ENCODE data around the gene CCL20. TPM values are rescaled to one million over a fixed set of nuclear protein-coding genes. Genes with fewer than 3 reads are reported as not detected.

Gene CCL20, protein sequence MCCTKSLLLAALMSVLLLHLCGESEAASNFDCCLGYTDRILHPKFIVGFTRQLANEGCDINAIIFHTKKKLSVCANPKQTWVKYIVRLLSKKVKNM
- not detected in 2 replicates for total RNA-seq (2014; rRNA removed; shearing (Covaris generic); ENCODE audit: low replicate concordance)

DNA sequence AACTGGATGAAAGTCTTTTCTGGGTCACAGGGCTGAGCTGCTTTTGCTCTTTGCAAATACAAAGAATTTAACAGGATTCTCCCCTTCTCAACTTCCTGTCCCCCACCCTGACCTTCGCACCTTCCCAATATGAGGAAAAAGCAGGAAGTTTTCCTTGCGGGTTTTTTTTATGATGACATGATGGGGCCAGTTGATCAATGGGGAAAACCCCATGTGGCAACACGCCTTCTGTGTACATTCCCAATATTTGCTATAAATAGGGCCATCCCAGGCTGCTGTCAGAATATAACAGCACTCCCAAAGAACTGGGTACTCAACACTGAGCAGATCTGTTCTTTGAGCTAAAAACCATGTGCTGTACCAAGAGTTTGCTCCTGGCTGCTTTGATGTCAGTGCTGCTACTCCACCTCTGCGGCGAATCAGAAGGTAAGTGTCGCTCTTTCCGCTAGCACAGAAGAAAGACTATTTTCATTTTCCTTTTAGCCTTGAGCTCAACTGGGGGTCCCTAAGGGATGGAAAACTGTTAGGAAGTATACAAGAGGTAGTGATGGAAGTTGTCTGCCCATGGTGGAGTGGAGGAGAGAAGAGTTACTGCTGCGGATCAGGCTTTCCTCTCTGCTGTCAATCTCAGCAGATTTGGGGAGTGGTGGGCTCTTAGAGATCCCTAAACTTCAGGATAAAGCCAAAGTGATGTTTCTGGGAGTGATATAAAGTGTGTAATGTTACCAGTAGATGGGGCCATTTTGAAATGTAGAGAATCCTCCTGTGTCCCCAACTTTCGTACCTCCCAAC lies at the start of gene CCL20:
TSS of gene CCL20 (plus strand) at position 281 of the 792 bp plus-strand sequence. CDS start at position 351, 70 bp downstream.
- DNase-seq, result no peak
- no peak within 1 kb of the TSS for H3K4me3 ChIP-seq (ENCODE audit: low read length)

DNA sequence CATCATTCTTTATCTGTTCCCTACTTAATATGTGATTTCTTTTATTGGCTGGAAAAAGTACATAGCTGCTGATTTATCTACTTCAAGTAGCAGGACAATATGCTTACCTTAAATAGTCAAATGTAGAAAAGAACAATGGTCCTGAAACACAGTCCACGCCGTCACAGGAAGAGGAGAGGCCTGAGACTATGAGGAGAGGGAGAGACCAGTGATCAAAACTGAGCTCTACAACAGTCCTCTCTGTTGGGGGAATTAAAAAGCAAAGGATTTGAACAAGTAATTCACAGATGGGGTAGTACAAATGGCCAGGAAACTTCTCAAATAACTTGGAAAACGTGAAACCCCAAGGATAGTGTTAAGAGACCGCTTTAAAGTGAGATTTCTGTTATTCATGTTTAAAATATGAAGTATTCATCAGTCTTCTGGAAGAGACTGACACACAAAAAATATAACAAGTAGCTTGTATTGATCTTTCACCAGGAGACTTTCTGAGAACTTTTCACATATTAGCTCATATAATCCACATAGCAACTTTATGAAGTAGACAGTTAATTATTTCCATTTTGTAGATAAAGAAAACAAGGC lies 47.8 kb upstream of the CCL20 start:
- Histone ChIP-seq H3K9ac (ENCODE audit: low read length) (no peak overlapping the region), H3K9me2 (replicated peaks; ENCODE audit: insufficient read depth, low read length) (no peaks in the 10 kb centered on the region), H2AFZ (ENCODE audit: low read length) (no peak overlapping the region), H3K9me3 (ENCODE audit: low read length) (no peaks in the 10 kb centered on the region), H3K4me3 (ENCODE audit: low read length) (no peak overlapping the region), H3K79me2 (ENCODE audit: low read length) (no peaks in the 10 kb centered on the region), H3K27me3 (ENCODE audit: low read length) (no peaks in the 10 kb centered on the region), H3K4me2 (ENCODE audit: low read depth, low read length, poor library complexity, severe bottlenecking) (no peak overlapping the region), H3K27ac (ENCODE audit: low read length) (no peak overlapping the region), H3K36me3 (ENCODE audit: insufficient read depth, low read length) (no peaks in the 10 kb centered on the region), H4K20me1 (ENCODE audit: insufficient read depth, low read depth, low read length) (no peaks in the 10 kb centered on the region), H3K4me1 (ENCODE audit: low read length) (no peaks in the 10 kb centered on the region)
- DNase-seq, result no peak

More for the DNA sequence above, at the start of gene CCL20:
- Histone ChIP-seq H3K27me3 (ENCODE audit: low read length) (no peaks in the 10 kb centered on the region), H3K36me3 (ENCODE audit: insufficient read depth, low read length) (no peaks in the 10 kb centered on the region), H3K9ac (ENCODE audit: low read length) (no peak within 1 kb of the TSS), H3K79me2 (ENCODE audit: low read length) (no peaks in the 10 kb centered on the region), H3K27ac (ENCODE audit: low read length) (no peak within 1 kb of the TSS), H2AFZ (ENCODE audit: low read length) (no peak within 1 kb of the TSS), H4K20me1 (ENCODE audit: insufficient read depth, low read depth, low read length) (no peaks in the 10 kb centered on the region), H3K9me3 (ENCODE audit: low read length) (no peaks in the 10 kb centered on the region), H3K4me2 (ENCODE audit: low read depth, low read length, poor library complexity, severe bottlenecking) (no peak within 1 kb of the TSS), H3K4me1 (ENCODE audit: low read length) (no peaks in the 10 kb centered on the region), H3K9me2 (replicated peaks; ENCODE audit: insufficient read depth, low read length) (no peaks in the 10 kb centered on the region)

DNA sequence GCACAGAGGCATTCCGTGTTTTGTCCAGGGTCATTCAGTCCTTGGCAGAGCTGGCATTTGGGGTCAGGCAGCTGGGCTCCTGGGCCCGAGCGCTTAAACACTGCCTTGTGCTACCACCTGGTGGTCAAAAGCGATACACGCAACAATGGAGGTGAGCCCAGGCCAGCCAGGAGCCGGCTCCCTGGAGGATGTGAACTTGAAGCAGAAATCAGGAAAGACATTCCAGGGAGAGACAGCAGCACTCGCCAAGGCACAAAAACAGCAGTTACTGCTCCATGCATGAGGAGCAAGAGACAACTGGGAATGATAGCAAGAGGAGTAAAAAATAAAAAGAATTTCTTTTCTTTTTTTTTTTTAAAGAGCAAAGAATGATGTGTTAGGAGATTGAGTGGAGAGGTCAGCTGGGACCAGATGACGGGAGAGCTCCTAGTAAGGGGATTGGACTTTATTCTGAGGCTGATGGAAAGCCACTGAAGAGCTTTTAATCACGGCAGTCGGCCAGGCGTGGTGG lies 47.2 kb upstream of the CCL20 start:
- Histone ChIP-seq H2AFZ (ENCODE audit: low read length) (no peak overlapping the region), H3K4me2 (ENCODE audit: low read depth, low read length, poor library complexity, severe bottlenecking) (no peak overlapping the region), H3K79me2 (ENCODE audit: low read length) (no peaks in the 10 kb centered on the region), H3K9me2 (replicated peaks; ENCODE audit: insufficient read depth, low read length) (no peaks in the 10 kb centered on the region), H3K4me3 (ENCODE audit: low read length) (no peak overlapping the region), H3K27ac (ENCODE audit: low read length) (no peak overlapping the region), H4K20me1 (ENCODE audit: insufficient read depth, low read depth, low read length) (no peaks in the 10 kb centered on the region), H3K4me1 (ENCODE audit: low read length) (no peaks in the 10 kb centered on the region), H3K27me3 (ENCODE audit: low read length) (no peaks in the 10 kb centered on the region), H3K9ac (ENCODE audit: low read length) (no peak overlapping the region), H3K36me3 (ENCODE audit: insufficient read depth, low read length) (no peaks in the 10 kb centered on the region), H3K9me3 (ENCODE audit: low read length) (no peaks in the 10 kb centered on the region)
- DNase-seq, result peak; percentile 82

DNA sequence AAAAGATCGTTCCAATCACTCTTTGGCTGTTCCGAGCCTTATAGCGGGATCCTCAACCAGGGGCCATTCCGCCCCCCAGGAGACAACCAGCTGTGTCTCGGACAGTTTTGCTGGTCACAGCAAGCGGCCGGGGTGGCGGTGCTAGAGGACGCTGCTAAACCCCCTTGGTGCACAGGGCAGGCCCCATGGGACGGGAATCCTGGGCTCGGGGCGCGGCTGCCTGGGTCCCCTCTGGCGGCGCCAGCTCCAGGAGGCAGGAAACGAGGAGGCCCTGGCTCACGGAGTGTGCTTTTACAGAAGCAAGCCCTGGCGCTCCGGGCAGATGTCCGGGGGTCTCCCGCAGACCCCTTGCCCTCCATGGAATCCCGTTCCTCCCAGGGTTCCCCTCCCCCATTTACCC lies 45.8 kb upstream of the CCL20 start:
- Histone ChIP-seq H3K4me3 (ENCODE audit: low read length) (no peak overlapping the region), H2AFZ (ENCODE audit: low read length) (no peak overlapping the region), H3K27me3 (ENCODE audit: low read length) (no peaks in the 10 kb centered on the region), H3K4me2 (ENCODE audit: low read depth, low read length, poor library complexity, severe bottlenecking) (no peak overlapping the region), H3K4me1 (ENCODE audit: low read length) (no peaks in the 10 kb centered on the region), H3K27ac (ENCODE audit: low read length) (no peak overlapping the region), H3K9me2 (replicated peaks; ENCODE audit: insufficient read depth, low read length) (no peaks in the 10 kb centered on the region), H3K9ac (ENCODE audit: low read length) (no peak overlapping the region), H3K79me2 (ENCODE audit: low read length) (no peaks in the 10 kb centered on the region), H3K9me3 (ENCODE audit: low read length) (no peaks in the 10 kb centered on the region), H4K20me1 (ENCODE audit: insufficient read depth, low read depth, low read length) (no peaks in the 10 kb centered on the region), H3K36me3 (ENCODE audit: insufficient read depth, low read length) (no peaks in the 10 kb centered on the region)
- no peak for DNase-seq

DNA sequence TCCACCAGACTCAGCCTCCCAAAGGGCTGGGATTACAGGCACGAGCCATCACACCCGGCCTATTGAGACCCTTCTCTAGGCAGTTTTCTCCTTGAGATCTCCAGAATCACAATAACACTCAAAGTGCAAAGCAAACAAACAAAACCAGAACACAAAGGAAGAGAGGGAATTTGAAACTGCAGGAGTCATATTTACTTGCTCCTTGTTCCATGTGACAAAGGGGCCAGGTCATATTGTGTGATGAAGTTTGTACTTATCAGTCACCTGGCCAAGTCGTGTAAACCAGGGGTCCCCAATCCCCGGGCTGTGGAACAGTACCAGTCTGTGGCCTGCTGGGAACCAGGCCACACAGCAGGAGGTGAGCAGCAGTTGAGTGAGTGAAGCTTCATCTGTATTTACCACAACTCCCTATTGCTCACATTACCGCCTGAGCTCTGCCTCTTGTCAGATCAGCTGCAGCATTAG lies 41.4 kb upstream of the CCL20 start:
- no peak overlapping the region for H3K9ac ChIP-seq (ENCODE audit: low read length)
- no peaks in the 10 kb centered on the region for H3K4me1 ChIP-seq (ENCODE audit: low read length)
- no peaks in the 10 kb centered on the region for H3K9me3 ChIP-seq (ENCODE audit: low read length)
- H3K4me3 ChIP-seq (ENCODE audit: low read length), result no peak overlapping the region
- H4K20me1 ChIP-seq (ENCODE audit: insufficient read depth, low read depth, low read length), result no peaks in the 10 kb centered on the region
- no peaks in the 10 kb centered on the region for H3K9me2 ChIP-seq (replicated peaks; ENCODE audit: insufficient read depth, low read length)
- no peaks in the 10 kb centered on the region for H3K36me3 ChIP-seq (ENCODE audit: insufficient read depth, low read length)
- no peak overlapping the region for H2AFZ ChIP-seq (ENCODE audit: low read length)
- H3K79me2 ChIP-seq (ENCODE audit: low read length), result no peaks in the 10 kb centered on the region
- no peak overlapping the region for H3K4me2 ChIP-seq (ENCODE audit: low read depth, low read length, poor library complexity, severe bottlenecking)
- H3K27ac ChIP-seq (ENCODE audit: low read length), result no peak overlapping the region
- DNase-seq, result peak; percentile 29
- no peaks in the 10 kb centered on the region for H3K27me3 ChIP-seq (ENCODE audit: low read length)

DNA sequence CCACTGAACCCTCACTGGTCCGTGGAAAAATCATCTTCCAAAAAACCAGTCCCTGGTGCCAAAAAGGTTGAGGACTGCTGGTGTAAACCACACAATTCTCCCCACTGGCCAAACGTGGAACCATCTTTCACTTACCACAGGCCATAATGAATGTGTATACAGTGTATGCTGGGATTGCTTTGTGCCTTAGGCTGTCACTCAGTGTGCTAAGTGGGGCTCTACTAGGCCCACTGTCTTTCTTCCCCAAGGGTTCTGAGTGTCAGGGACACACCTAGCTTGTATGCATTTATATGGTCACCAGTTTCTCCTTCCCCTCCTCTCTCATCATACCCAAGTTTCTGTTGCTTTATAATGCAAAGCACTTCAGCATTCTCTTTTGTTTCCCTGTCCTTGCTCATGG lies 40.7 kb upstream of the CCL20 start:
- Histone ChIP-seq H3K9me2 (replicated peaks; ENCODE audit: insufficient read depth, low read length) (no peaks in the 10 kb centered on the region), H3K4me3 (ENCODE audit: low read length) (no peak overlapping the region), H3K79me2 (ENCODE audit: low read length) (no peaks in the 10 kb centered on the region), H3K36me3 (ENCODE audit: insufficient read depth, low read length) (no peaks in the 10 kb centered on the region), H3K4me1 (ENCODE audit: low read length) (no peaks in the 10 kb centered on the region), H3K9ac (ENCODE audit: low read length) (no peak overlapping the region), H2AFZ (ENCODE audit: low read length) (no peak overlapping the region), H3K27me3 (ENCODE audit: low read length) (no peaks in the 10 kb centered on the region), H3K9me3 (ENCODE audit: low read length) (no peaks in the 10 kb centered on the region), H4K20me1 (ENCODE audit: insufficient read depth, low read depth, low read length) (no peaks in the 10 kb centered on the region), H3K4me2 (ENCODE audit: low read depth, low read length, poor library complexity, severe bottlenecking) (no peak overlapping the region), H3K27ac (ENCODE audit: low read length) (no peak overlapping the region)
- peak; percentile 28 for DNase-seq

DNA sequence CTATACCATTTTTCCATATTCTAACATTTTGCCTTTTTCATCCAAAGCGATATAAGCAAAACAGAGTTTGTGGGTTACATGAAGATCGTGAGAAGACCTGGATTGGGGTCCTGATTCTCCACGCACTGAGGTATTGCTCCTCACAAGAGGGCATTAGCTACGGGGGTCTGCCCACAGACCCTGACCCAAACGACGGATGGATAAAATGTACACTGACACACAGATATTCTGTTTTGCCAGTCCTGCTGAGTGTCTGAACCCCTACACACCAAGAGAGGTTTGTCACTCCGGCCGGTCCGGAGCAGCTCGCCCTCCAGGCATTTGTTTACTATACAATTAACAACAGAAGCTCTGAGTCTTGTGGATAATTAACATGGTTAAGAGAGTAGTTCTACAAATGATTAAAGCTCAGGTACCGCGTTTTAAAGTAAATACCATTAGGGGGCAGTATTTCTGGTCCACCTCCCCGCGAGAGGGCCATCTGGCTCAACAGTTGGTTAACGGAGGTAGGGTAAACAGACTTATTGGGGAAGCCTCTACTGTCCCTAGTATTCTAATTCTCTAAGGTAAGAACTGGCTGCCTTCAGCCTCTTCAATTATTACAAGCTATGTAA lies 39.5 kb upstream of the CCL20 start:
- Histone ChIP-seq H4K20me1 (ENCODE audit: insufficient read depth, low read depth, low read length) (no peaks in the 10 kb centered on the region), H3K9me2 (replicated peaks; ENCODE audit: insufficient read depth, low read length) (no peaks in the 10 kb centered on the region), H3K9me3 (ENCODE audit: low read length) (no peaks in the 10 kb centered on the region), H3K4me1 (ENCODE audit: low read length) (no peaks in the 10 kb centered on the region), H2AFZ (ENCODE audit: low read length) (no peak overlapping the region), H3K4me3 (ENCODE audit: low read length) (no peak overlapping the region), H3K27me3 (ENCODE audit: low read length) (no peaks in the 10 kb centered on the region), H3K27ac (ENCODE audit: low read length) (no peak overlapping the region), H3K9ac (ENCODE audit: low read length) (no peak overlapping the region), H3K36me3 (ENCODE audit: insufficient read depth, low read length) (no peaks in the 10 kb centered on the region), H3K4me2 (ENCODE audit: low read depth, low read length, poor library complexity, severe bottlenecking) (no peak overlapping the region), H3K79me2 (ENCODE audit: low read length) (no peaks in the 10 kb centered on the region)
- DNase-seq, result peak; percentile 70

All from Karpas-422 (cell line).